GM23338 (cell line): Measurements from ENCODE around the gene GNB5. TPM values are rescaled to one million over a fixed set of nuclear protein-coding genes. Genes with fewer than 3 reads are reported as not detected.

Source experiments
- ATAC-seq: fragments of 200-7000 bp; cut with Tn5 transposase; 3 replicates; pipeline ENCODE4 v1.9.1; 2020
- DNase-seq: peaks from one replicate; pipeline ENCODE4 v3.0.0-alpha.2; 2015; ENCODE audit warnings: low spot score
- H2AFZ ChIP-seq: fragments of 200-600 bp; sonication (generic); 2 replicates; pipeline ENCODE4 v1.8.0; 2016; ENCODE audit warnings: antibody characterized with exemption, mild to moderate bottlenecking, moderate library complexity
- H3F3A ChIP-seq: fragments of 200-600 bp; sonication (generic); replicated peaks from 2 replicates; pipeline ENCODE4 v1.8.0; 2017; ENCODE audit warnings: antibody characterized with exemption, mixed run types, low read depth
- H3K27ac ChIP-seq: fragments of 200-600 bp; sonication (generic); 2 replicates; pipeline ENCODE4 v1.6.1; 2016; ENCODE audit warnings: low read depth
- H3K27me3 ChIP-seq: fragments of 200-600 bp; sonication (generic); 2 replicates; pipeline ENCODE4 v1.8.0; 2016; ENCODE audit warnings: mild to moderate bottlenecking, mixed run types, moderate library complexity; ENCODE audit not compliant: insufficient read depth
- H3K36me3 ChIP-seq: fragments of 200-600 bp; sonication (generic); 2 replicates; pipeline ENCODE4 v1.8.0; 2016; ENCODE audit warnings: mild to moderate bottlenecking; ENCODE audit not compliant: insufficient read depth
- H3K4me1 ChIP-seq: fragments of 200-600 bp; sonication (generic); 2 replicates; pipeline ENCODE4 v1.8.0; 2016; ENCODE audit warnings: mild to moderate bottlenecking, moderate library complexity; ENCODE audit not compliant: insufficient read depth
- H3K4me2 ChIP-seq: fragments of 200-600 bp; sonication (generic); 2 replicates; pipeline ENCODE4 v1.7.1; 2017; ENCODE audit warnings: mixed run types
- H3K4me3 ChIP-seq: fragments of 200-600 bp; sonication (generic); 2 replicates; pipeline ENCODE4 v1.6.1; 2016; ENCODE audit warnings: mixed run types
- H3K79me2 ChIP-seq: fragments of 200-600 bp; sonication (generic); replicated peaks from 2 replicates; pipeline ENCODE4 v1.8.0; 2017; ENCODE audit warnings: mild to moderate bottlenecking; ENCODE audit not compliant: insufficient read depth
- H3K9me2 ChIP-seq: fragments of 200-600 bp; sonication (generic); 2 replicates; pipeline ENCODE4 v1.8.0; 2017; ENCODE audit not compliant: insufficient read depth
- H4K20me1 ChIP-seq: fragments of 200-600 bp; sonication (generic); replicated peaks from 2 replicates; pipeline ENCODE4 v1.8.0; 2017; ENCODE audit warnings: mild to moderate bottlenecking; ENCODE audit not compliant: insufficient read depth
- H3K27ac Mint-ChIP-seq: 2 replicates; pipeline ENCODE4 v1.8.0; 2020; ENCODE audit warnings: inconsistent platforms, mild to moderate bottlenecking, moderate library complexity, mixed read lengths
- H3K27me3 Mint-ChIP-seq: 3 replicates; pipeline ENCODE4 v1.8.0; 2022; ENCODE audit warnings: low read depth, mild to moderate bottlenecking, moderate library complexity, mixed read lengths, inconsistent platforms; ENCODE audit not compliant: insufficient read depth, poor library complexity
- H3K36me3 Mint-ChIP-seq: 3 replicates; pipeline ENCODE4 v1.8.0; 2021; ENCODE audit warnings: low read depth, mild to moderate bottlenecking, inconsistent platforms, moderate library complexity, mixed read lengths
- H3K4me1 Mint-ChIP-seq: 3 replicates; pipeline ENCODE4 v1.8.0; 2020; ENCODE audit warnings: mild to moderate bottlenecking, inconsistent platforms, mixed read lengths
- H3K4me3 Mint-ChIP-seq: 3 replicates; pipeline ENCODE4 v1.8.0; 2021; ENCODE audit warnings: moderate library complexity, mild to moderate bottlenecking, inconsistent platforms, mixed read lengths
- H3K9me3 Mint-ChIP-seq: 3 replicates; pipeline ENCODE4 v1.8.0; 2020; ENCODE audit warnings: moderate library complexity, mild to moderate bottlenecking, inconsistent platforms, mixed read lengths
- CREB1 ChIP-seq: fragments of 250-450 bp; sonication (Bioruptor Pico); IDR thresholded peaks from 2 replicates; pipeline ENCODE4 v1.5.0; 2020; ENCODE audit warnings: low read depth, mild to moderate bottlenecking, moderate library complexity
- CTCF ChIP-seq, 2 experiments: fragments of 200-600 bp in 1 of 2; sonication (generic) in 1 of 2; conservative IDR thresholded peaks; 2 replicates each; pipeline versions ENCODE4 v1.5.1 to v1.6.1; 2016 to 2017; ENCODE audit warnings: antibody characterized with exemption in 2 of 2, low read depth in 2 of 2, mild to moderate bottlenecking in 2 of 2, moderate library complexity in 1 of 2
- ETS1 ChIP-seq: IDR thresholded peaks from 2 replicates; pipeline ENCODE4 v1.6.1; 2016; ENCODE audit warnings: antibody characterized with exemption
- EZH2 ChIP-seq: fragments of 200-600 bp; sonication (generic); IDR thresholded peaks from one replicate; pipeline ENCODE4 v1.8.0; 2017; ENCODE audit warnings: antibody characterized with exemption, mild to moderate bottlenecking, low read depth; ENCODE audit not compliant: unreplicated experiment
- EZH2phosphoT487 ChIP-seq: fragments of 200-600 bp; sonication (generic); IDR thresholded peaks from one replicate; pipeline ENCODE4 v1.8.1; 2018; ENCODE audit warnings: antibody characterized with exemption; ENCODE audit not compliant: unreplicated experiment
- JUNB ChIP-seq: IDR thresholded peaks from one replicate; pipeline ENCODE4 v1.6.1; 2016; ENCODE audit warnings: antibody characterized with exemption; ENCODE audit not compliant: unreplicated experiment
- NANOG ChIP-seq: IDR thresholded peaks from 2 replicates; pipeline ENCODE4 v1.6.1; 2016; ENCODE audit warnings: antibody characterized with exemption, borderline replicate concordance
- POLR2AphosphoS5 ChIP-seq: IDR thresholded peaks from 2 replicates; pipeline ENCODE4 v1.6.1; 2016; ENCODE audit warnings: antibody characterized with exemption, low read depth
- REST ChIP-seq: IDR thresholded peaks from one replicate; pipeline ENCODE4 v1.6.1; 2018; ENCODE audit warnings: antibody characterized with exemption; ENCODE audit not compliant: unreplicated experiment
- STAT1 ChIP-seq: IDR thresholded peaks from one replicate; pipeline ENCODE4 v1.6.1; 2016; ENCODE audit warnings: antibody characterized with exemption; ENCODE audit not compliant: unreplicated experiment
- ZNF114 ChIP-seq: fragments of 250-450 bp; sonication (Bioruptor Pico); IDR thresholded peaks from 2 replicates; pipeline ENCODE4 v1.5.0; 2020; ENCODE audit warnings: mild to moderate bottlenecking, moderate library complexity
- ZNF331 ChIP-seq: fragments of 250-450 bp; sonication (Bioruptor Pico); IDR thresholded peaks from 2 replicates; pipeline ENCODE4 v1.5.0; 2020; ENCODE audit warnings: low read depth, mild to moderate bottlenecking, moderate library complexity
- polyA plus RNA-seq: library from polyadenylated mRNA; unstranded; fragments of >200 nt; fragmentation: Nextera tagmentation; extraction: Ambion mirVana; gene quantifications from 2 replicates; pipeline ENCODE4 v1.2.1, GENCODE V29; 2016
- total RNA-seq: library from RNA; depleted of rRNA; stranded (reverse); fragments of >200 nt; shearing (Covaris generic); gene quantifications from 2 replicates; pipeline ENCODE4 v1.2.3, GENCODE V29; 2014

Gene GNB5
- total and polyA plus RNA-seq, 2 experiments from 2014 or later: 23.0 to 40.8 TPM

GRCh38 chr15:52230073-52230472 is 38.9 kb upstream of the GNB5 start (continued):
- TF ChIP-seq ETS1: no peak
- TF ChIP-seq CTCF (conservative IDR thresholded peaks at IDR 0.05; ENCODE audit: low read depth in 2 of 2): no peak
- no peak for TF ChIP-seq NANOG
- no peak for TF ChIP-seq ZNF114 (CRISPR knock-in tag)
- no peak for TF ChIP-seq CREB1 (CRISPR knock-in tag)
- no peak for TF ChIP-seq EZH2

- H3K79me2 ChIP-seq: no peaks in the 10 kb centered on the region
- no peak overlapping the region for H3K4me3 ChIP-seq
- no peaks in the 10 kb centered on the region for H3F3A ChIP-seq
- peak overlapping the region; percentile 77; the same call in 1 of the 2 replicates for H3K27ac ChIP-seq
- peak; percentile 75 for ATAC-seq
- TF ChIP-seq REST (no peak), ZNF331 (CRISPR knock-in tag) (no peak), JUNB (no peak), ZNF114 (CRISPR knock-in tag) (no peak), ETS1 (no peak), EZH2 (no peak), EZH2phosphoT487 (no peak), CREB1 (CRISPR knock-in tag) (no peak), STAT1 (no peak), POLR2AphosphoS5 (no peak)
- peaks cover 24% of the 10 kb centered on the region for H3K36me3 ChIP-seq
- Mint-ChIP-seq H3K36me3 (peaks cover 34% of the 10 kb centered on the region), H3K27ac (no peak overlapping the region), H3K27me3 (peaks cover 1% of the 10 kb centered on the region), H3K9me3 (no peaks in the 10 kb centered on the region), H3K4me1 (no peaks in the 10 kb centered on the region), H3K4me3 (no peak overlapping the region)
- H3K4me1 ChIP-seq: no peaks in the 10 kb centered on the region
- H3K27me3 ChIP-seq: no peaks in the 10 kb centered on the region
- H3K4me2 ChIP-seq: no peak overlapping the region
- DNase-seq: peak; percentile 83
- H4K20me1 ChIP-seq: no peaks in the 10 kb centered on the region
- H2AFZ ChIP-seq: no peak overlapping the region
- H3K9me2 ChIP-seq: no peaks in the 10 kb centered on the region
These were observed 37.7 kb upstream of the GNB5 start for GRCh38 chr15:52228921-52229320.
